ENCODE results near the gene MSL3. TPM values are rescaled to one million over a fixed set of nuclear protein-coding genes. Genes with fewer than 3 reads are reported as not detected.
A peak's percentile ranks its signal among the peaks of the same experiment; 100 is the strongest.

MSL3 gene
- total and polyA plus RNA-seq, 2 of the 13 experiments (the other 11 are each of a cell fraction or from before 2014, with no cell fraction given), result 7.6 to 10.2 TPM

DNA sequence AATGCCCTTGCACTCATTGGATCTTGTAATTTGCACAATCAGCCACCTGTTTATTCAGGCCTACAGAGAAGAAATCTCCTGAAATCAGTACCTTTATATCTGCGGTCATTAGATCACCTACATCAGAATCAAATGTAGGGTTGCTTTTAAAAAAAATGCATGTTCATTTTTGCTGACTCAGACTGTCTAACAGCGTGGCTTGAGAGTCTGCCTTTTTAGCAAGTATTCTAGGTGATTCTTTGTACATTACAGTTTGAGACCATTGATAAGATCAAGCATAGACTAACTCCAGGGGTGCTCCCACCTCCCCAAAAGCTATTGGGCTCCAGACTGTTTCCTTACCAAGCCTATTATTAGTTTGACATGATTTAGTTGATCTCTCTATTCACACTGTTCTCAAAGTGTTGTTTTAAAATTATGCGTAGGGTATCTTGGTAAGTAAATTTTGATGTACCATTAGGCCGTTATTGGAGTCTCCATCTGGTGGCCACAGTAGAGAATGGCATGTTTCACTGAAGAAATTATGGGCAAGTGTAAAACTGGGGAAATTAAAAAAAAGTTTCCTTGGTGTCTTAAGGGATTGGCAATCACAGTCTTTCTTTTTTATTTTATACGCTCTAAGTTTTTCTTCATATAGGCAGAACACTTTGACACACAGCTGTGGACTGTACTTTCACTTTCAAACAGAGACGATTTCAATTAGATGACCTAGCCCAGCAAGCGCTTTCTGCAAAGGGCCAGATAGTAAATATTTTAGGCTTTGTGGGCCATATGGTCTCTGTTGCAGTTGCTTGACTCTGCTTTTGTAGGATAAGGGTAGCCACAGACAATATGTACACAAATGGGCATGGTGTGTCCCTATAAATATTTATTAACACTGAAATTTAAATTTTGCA is 33.7 kb upstream of the MSL3 start:
- DNase-seq (ENCODE audit: low spot score) (peak; percentile 0), FAIRE-seq (no peak), ATAC-seq (no peak)
- Histone ChIP-seq H3K27me3 (ENCODE audit: control insufficient read depth in 1 of 2, insufficient read depth in 2 of 2, low read length in 2 of 2) (no peaks in the 10 kb centered on the region), H3K9me3 (ENCODE audit: low read length) (no peaks in the 10 kb centered on the region), H3K4me2 (ENCODE audit: low read depth, low read length) (no peak overlapping the region), H4K20me1 (ENCODE audit: insufficient read depth, low read length) (no peaks in the 10 kb centered on the region), H3K36me3 (replicated peaks in 1 of 2; ENCODE audit: control insufficient read depth in 1 of 2, insufficient read depth in 2 of 2, low read length in 2 of 2) (no peaks in the 10 kb centered on the region), H2AFZ (ENCODE audit: low read length) (no peak overlapping the region), H3K9ac (ENCODE audit: insufficient read depth, low read depth, low read length) (no peak overlapping the region), H3K4me1 (ENCODE audit: insufficient read depth, low read length) (no peaks in the 10 kb centered on the region), H3K4me3 (replicated peaks in 1 of 3; ENCODE audit: insufficient read depth in 1 of 3, low read depth in 2 of 3, low read length in 3 of 3) (no peak overlapping the region), H3K79me2 (ENCODE audit: insufficient read depth, low read length) (no peaks in the 10 kb centered on the region), H3K27ac (ENCODE audit: extremely low read length, insufficient read depth, low read length) (no peak overlapping the region)
- intact Hi-C loops (cut with micrococcal nuclease; ENCODE audit: unreplicated experiment) (loop anchor here (1.0 kb wide), 1 partner anchor 191 kb away; no protein-coding TSS in a partner anchor), in situ Hi-C loops (cut with HindIII; ENCODE audit: extremely low pct_ligation_motif_present, low pct_unique_long_range_greater_than_20kb) (no loop called here)
- 23% methylated on average over 5 of the region's 7 CpGs for WGBS (ENCODE audit: low lambda C conversion rate)
- CTCF ChIA-PET (ENCODE audit: low intra/inter-chr PET ratio, low total read pairs), result interaction anchor here (1.6 kb wide), 1 partner anchor 191 kb away, joined by 10 read pairs; no protein-coding TSS in a partner anchor
- TF ChIP-seq MAFK (conservative IDR thresholded peaks at IDR 0.05 in 1 of 2, IDR thresholded peaks at IDR 0.05 in 1 of 2; ENCODE audit: low read length in 2 of 2) (peak; percentile 72 to 89), MAFF (IDR thresholded peaks at IDR 0.05; ENCODE audit: low read depth, low read length) (peak; percentile 80), RFX5 (IDR thresholded peaks at IDR 0.05; ENCODE audit: low read depth, low read length) (no peak), KAT8 (CRISPR knock-in tag; IDR thresholded peaks at IDR 0.05) (no peak), SMC3 (IDR thresholded peaks at IDR 0.05; ENCODE audit: low read length) (peak; percentile 25; the same call in 1 of the 2 replicates)
- TF ChIP-seq, protein P1, sequence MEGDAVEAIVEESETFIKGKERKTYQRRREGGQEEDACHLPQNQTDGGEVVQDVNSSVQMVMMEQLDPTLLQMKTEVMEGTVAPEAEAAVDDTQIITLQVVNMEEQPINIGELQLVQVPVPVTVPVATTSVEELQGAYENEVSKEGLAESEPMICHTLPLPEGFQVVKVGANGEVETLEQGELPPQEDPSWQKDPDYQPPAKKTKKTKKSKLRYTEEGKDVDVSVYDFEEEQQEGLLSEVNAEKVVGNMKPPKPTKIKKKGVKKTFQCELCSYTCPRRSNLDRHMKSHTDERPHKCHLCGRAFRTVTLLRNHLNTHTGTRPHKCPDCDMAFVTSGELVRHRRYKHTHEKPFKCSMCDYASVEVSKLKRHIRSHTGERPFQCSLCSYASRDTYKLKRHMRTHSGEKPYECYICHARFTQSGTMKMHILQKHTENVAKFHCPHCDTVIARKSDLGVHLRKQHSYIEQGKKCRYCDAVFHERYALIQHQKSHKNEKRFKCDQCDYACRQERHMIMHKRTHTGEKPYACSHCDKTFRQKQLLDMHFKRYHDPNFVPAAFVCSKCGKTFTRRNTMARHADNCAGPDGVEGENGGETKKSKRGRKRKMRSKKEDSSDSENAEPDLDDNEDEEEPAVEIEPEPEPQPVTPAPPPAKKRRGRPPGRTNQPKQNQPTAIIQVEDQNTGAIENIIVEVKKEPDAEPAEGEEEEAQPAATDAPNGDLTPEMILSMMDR (CRISPR knock-in tag; IDR thresholded peaks at IDR 0.05), result peak; percentile 39; the same call in 1 of the 2 replicates
- POLR2A ChIA-PET, result no interaction called here
- BruUV-seq (replicated peaks), result no TSS peak
